Astrocyte of the spinal cord (primary cell): ENCODE data around the gene ZNG1E.
A peak's percentile ranks its signal among the peaks of the same experiment; 100 is the strongest.
"Not testable (repeated sequence)": the region's sequence is repeated elsewhere in the genome, so short reads cannot be mapped to it uniquely, and the experiment has no call there.

Experiments used
- DNase-seq: peaks from one replicate; pipeline ENCODE4 v3.0.0; 2011; ENCODE audit warnings: low read depth, low spot score
- H3K4me3 ChIP-seq: 2 replicates; pipeline ENCODE4 v1.5.1; 2011; ENCODE audit warnings: low read depth, mild to moderate bottlenecking, low read length, moderate library complexity
- in situ Hi-C: cut with HindIII; loops from 2 replicates; pipeline ENCODE4 v1.10.0; 2017; ENCODE audit warnings: low sequenced_read_pairs

The ZNG1E gene

GRCh38 chr9:65675589-65676021 is at the start of gene ZNG1E:
ZNG1E (plus strand) TSS chr9:65675928; CDS start chr9:65675977, 49 bp downstream.
- peak within 1 kb of the TSS; percentile 47 for H3K4me3 ChIP-seq

GRCh38 chr9:65673579-65673978 is 2.1 kb upstream of the ZNG1E start:
- DNase-seq, in situ Hi-C loops, H3K4me3 ChIP-seq: not testable (repeated sequence)

More at GRCh38 chr9:65675589-65676021, at the start of gene ZNG1E:
- in situ Hi-C loops = not testable (repeated sequence)
- DNase-seq = peak; percentile 8

GRCh38 chr9:65675018-65675417 is 710 bp upstream of the ZNG1E start:
- in situ Hi-C loops, H3K4me3 ChIP-seq, DNase-seq: not testable (repeated sequence)

- peak overlapping the region; percentile 33 for H3K4me3 ChIP-seq
- DNase-seq, in situ Hi-C loops: not testable (repeated sequence)
Observed at GRCh38 chr9:65676389-65676788, 661 bp downstream of the ZNG1E start.

GRCh38 chr9:65678533-65678932 is 2.8 kb downstream of the ZNG1E start:
- DNase-seq, in situ Hi-C loops, H3K4me3 ChIP-seq: not testable (repeated sequence)

GRCh38 chr9:65703550-65703949 is 27.8 kb downstream of the ZNG1E start:
- in situ Hi-C loops, DNase-seq: not testable (repeated sequence)

GRCh38 chr9:65714445-65714844 is 38.7 kb downstream of the ZNG1E start:
- H3K4me3 ChIP-seq, DNase-seq, in situ Hi-C loops: not testable (repeated sequence)

More at GRCh38 chr9:65703550-65703949, 27.8 kb downstream of the ZNG1E start:
- not testable (repeated sequence) for H3K4me3 ChIP-seq

- in situ Hi-C loops, H3K4me3 ChIP-seq, DNase-seq: not testable (repeated sequence)
Observed at GRCh38 chr9:65737096-65737564, 61.4 kb downstream of the ZNG1E start, which contains the start of gene FOXD4L4. FOXD4L4 (plus strand) TSS chr9:65737146; CDS start chr9:65737146, 0 bp downstream.

GRCh38 chr9:65738133-65738532 is 62.4 kb downstream of the ZNG1E start:
- H3K4me3 ChIP-seq, in situ Hi-C loops, DNase-seq: not testable (repeated sequence)
